ENCODE data around the gene STK11IP. TPM values are rescaled to one million over a fixed set of nuclear protein-coding genes. Genes with fewer than 3 reads are reported as not detected.

The STK11IP gene
- total RNA-seq, 1 experiment from 2014 or later = 39.9 TPM

- Mint-ChIP-seq H3K36me3 (no peaks in the 10 kb centered on the region), H3K4me1 (no peaks in the 10 kb centered on the region), H3K27me3 (ENCODE audit: low read depth) (no peaks in the 10 kb centered on the region), H3K9me3 (no peaks in the 10 kb centered on the region), H3K4me3 (no peak overlapping the region), H3K27ac (no peak overlapping the region)
- ATAC-seq (no peak), DNase-seq (ENCODE audit: low spot score) (no peak)
- CTCF ChIA-PET = interaction anchor here (0.8 to 2.0 kb wide), 3 partner anchors 16 to 75 kb away, joined by 3 to 5 read pairs (median 4); no protein-coding TSS in a partner anchor
- TF ChIP-seq NFYB (CRISPR knock-in tag; conservative IDR thresholded peaks at IDR 0.05; ENCODE audit: low read depth) = no peak
- no peak for TF ChIP-seq MLX (CRISPR knock-in tag; IDR thresholded peaks at IDR 0.05)
- TF ChIP-seq PRRX2 (CRISPR knock-in tag; IDR thresholded peaks at IDR 0.05) = no peak
- no peak for TF ChIP-seq JUN (CRISPR knock-in tag; IDR thresholded peaks at IDR 0.05)
- TF ChIP-seq ZSCAN18 (CRISPR knock-in tag; IDR thresholded peaks at IDR 0.05) = no peak
- no peak for TF ChIP-seq SMAD3 (CRISPR knock-in tag; IDR thresholded peaks at IDR 0.05; ENCODE audit: borderline replicate concordance)
- TF ChIP-seq ATF2 (CRISPR knock-in tag; IDR thresholded peaks at IDR 0.05; ENCODE audit: borderline replicate concordance, low read depth) = no peak
- no peak for TF ChIP-seq IRF1 (CRISPR knock-in tag; IDR thresholded peaks at IDR 0.05)
- no peak for TF ChIP-seq ZNF532 (CRISPR knock-in tag; IDR thresholded peaks at IDR 0.05; ENCODE audit: borderline replicate concordance)
- no peak for TF ChIP-seq CTCF (IDR thresholded peaks at IDR 0.05)
- no peak for TF ChIP-seq E2F1 (CRISPR knock-in tag; IDR thresholded peaks at IDR 0.05)
- TF ChIP-seq ELF4 (CRISPR knock-in tag; IDR thresholded peaks at IDR 0.05; ENCODE audit: low read depth) = no peak
- POLR2A ChIA-PET = interaction anchor here (0.8 kb wide), 1 partner anchor 9 kb away, joined by 3 read pairs; no protein-coding TSS in a partner anchor
Observed at GRCh38 chr2:219634951-219635751, 37.5 kb downstream of the STK11IP start.
